DOHH2 (cell line): ENCODE results near the gene OR10A6.

Experiments used
- H3F3A ChIP-seq: fragments of 200-600 bp; sonication (generic), shearing (Covaris generic); 2 replicates; pipeline ENCODE4 v1.6.0; 2016; ENCODE audit warnings: antibody characterized with exemption, mild to moderate bottlenecking; ENCODE audit not compliant: control insufficient read depth, insufficient read depth
- H3K27ac ChIP-seq: fragments of 200-600 bp; sonication (generic); 2 replicates; pipeline ENCODE4 v1.5.1; 2014; ENCODE audit warnings: low read depth, mild to moderate bottlenecking, low read length, moderate library complexity
- H3K27me3 ChIP-seq: fragments of 200-600 bp; sonication (generic); 2 replicates; pipeline ENCODE4 v1.6.1; 2014; ENCODE audit warnings: mild to moderate bottlenecking, low read length, mixed read lengths; ENCODE audit not compliant: control insufficient read depth
- H3K36me3 ChIP-seq: fragments of 200-600 bp; sonication (generic); 2 replicates; pipeline ENCODE4 v1.6.1; 2014; ENCODE audit warnings: mild to moderate bottlenecking, low read length, moderate library complexity, mixed read lengths; ENCODE audit not compliant: control insufficient read depth
- H3K4me1 ChIP-seq: fragments of 200-600 bp; sonication (generic); 2 replicates; pipeline ENCODE4 v1.6.1; 2014; ENCODE audit warnings: mild to moderate bottlenecking, low read length, mixed read lengths; ENCODE audit not compliant: control insufficient read depth
- H3K4me2 ChIP-seq: fragments of 200-600 bp; sonication (generic); 2 replicates; pipeline ENCODE4 v1.6.0; 2014; ENCODE audit warnings: mild to moderate bottlenecking, low read length, moderate library complexity
- H3K4me3 ChIP-seq: fragments of 200-600 bp; sonication (generic); 2 replicates; pipeline ENCODE4 v1.5.1; 2014; ENCODE audit warnings: mild to moderate bottlenecking, low read length, mixed read lengths
- H3K79me2 ChIP-seq: fragments of 200-600 bp; sonication (generic); 2 replicates; pipeline ENCODE4 v1.6.1; 2014; ENCODE audit warnings: mild to moderate bottlenecking, low read length, mixed read lengths; ENCODE audit not compliant: control insufficient read depth
- H3K9me2 ChIP-seq: fragments of 200-600 bp; sonication (generic); replicated peaks from 2 replicates; pipeline ENCODE4 v1.6.1; 2014; ENCODE audit warnings: mild to moderate bottlenecking, low read length, mixed read lengths; ENCODE audit not compliant: control insufficient read depth
- H3K9me3 ChIP-seq: fragments of 200-600 bp; sonication (generic); 2 replicates; pipeline ENCODE4 v1.6.1; 2014; ENCODE audit warnings: antibody characterized with exemption, low read length, mixed read lengths; ENCODE audit not compliant: control insufficient read depth, insufficient read depth
- H4K20me1 ChIP-seq: fragments of 200-600 bp; sonication (generic); 2 replicates; pipeline ENCODE4 v1.6.0; 2014; ENCODE audit warnings: low read depth, mild to moderate bottlenecking, antibody characterized with exemption, low read length, moderate library complexity; ENCODE audit not compliant: control insufficient read depth, insufficient read depth
- EZH2phosphoT487 ChIP-seq: fragments of 200-600 bp; sonication (generic); IDR thresholded peaks from 2 replicates; pipeline ENCODE4 v1.6.1; 2017; ENCODE audit warnings: borderline replicate concordance, mild to moderate bottlenecking, antibody characterized with exemption, low read length, moderate library complexity, mixed read lengths
- TF ChIP-seq, protein P1 (sequence below): fragments of 200-600 bp; sonication (generic); IDR thresholded peaks from one replicate; pipeline ENCODE4 v1.5.1; 2014; ENCODE audit warnings: antibody characterized with exemption, mild to moderate bottlenecking, low read depth, low read length; ENCODE audit not compliant: poor library complexity, severe bottlenecking

OR10A6 gene

DNA sequence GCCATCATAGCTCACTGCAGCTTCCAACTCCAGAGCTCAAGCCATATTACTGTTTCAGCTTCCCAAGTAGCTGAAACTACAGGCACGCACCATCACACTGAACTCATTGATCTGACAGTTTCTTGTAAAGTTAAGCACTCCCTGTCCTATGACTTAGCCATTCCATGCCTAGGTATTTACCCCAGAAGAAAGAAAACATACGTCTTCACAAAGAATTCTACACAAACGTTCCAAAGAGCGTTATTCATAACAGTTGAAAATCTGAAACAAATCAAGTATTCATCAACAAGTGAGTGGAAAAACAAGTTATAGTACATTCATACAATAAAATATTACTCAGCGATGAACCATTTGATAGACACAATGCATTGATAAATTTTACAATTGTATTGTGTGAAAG is 41.9 kb upstream of the OR10A6 start:
- TF ChIP-seq, protein P1, sequence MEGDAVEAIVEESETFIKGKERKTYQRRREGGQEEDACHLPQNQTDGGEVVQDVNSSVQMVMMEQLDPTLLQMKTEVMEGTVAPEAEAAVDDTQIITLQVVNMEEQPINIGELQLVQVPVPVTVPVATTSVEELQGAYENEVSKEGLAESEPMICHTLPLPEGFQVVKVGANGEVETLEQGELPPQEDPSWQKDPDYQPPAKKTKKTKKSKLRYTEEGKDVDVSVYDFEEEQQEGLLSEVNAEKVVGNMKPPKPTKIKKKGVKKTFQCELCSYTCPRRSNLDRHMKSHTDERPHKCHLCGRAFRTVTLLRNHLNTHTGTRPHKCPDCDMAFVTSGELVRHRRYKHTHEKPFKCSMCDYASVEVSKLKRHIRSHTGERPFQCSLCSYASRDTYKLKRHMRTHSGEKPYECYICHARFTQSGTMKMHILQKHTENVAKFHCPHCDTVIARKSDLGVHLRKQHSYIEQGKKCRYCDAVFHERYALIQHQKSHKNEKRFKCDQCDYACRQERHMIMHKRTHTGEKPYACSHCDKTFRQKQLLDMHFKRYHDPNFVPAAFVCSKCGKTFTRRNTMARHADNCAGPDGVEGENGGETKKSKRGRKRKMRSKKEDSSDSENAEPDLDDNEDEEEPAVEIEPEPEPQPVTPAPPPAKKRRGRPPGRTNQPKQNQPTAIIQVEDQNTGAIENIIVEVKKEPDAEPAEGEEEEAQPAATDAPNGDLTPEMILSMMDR: no peak
- TF ChIP-seq EZH2phosphoT487: no peak
- H3K27me3 ChIP-seq: no peaks in the 10 kb centered on the region
- H3F3A ChIP-seq: no peaks in the 10 kb centered on the region
- no peak overlapping the region for H3K4me2 ChIP-seq
- 0 out of 2 replicates have a peak, but pooled peaks cover 2% of the 10 kb centered on the region for H3K4me1 ChIP-seq
- no peaks in the 10 kb centered on the region for H3K9me3 ChIP-seq
- H4K20me1 ChIP-seq: no peaks in the 10 kb centered on the region
- H3K9me2 ChIP-seq: no peaks in the 10 kb centered on the region
- no peaks in the 10 kb centered on the region for H3K79me2 ChIP-seq
- H3K36me3 ChIP-seq: no peaks in the 10 kb centered on the region
- no peak overlapping the region for H3K27ac ChIP-seq
- H3K4me3 ChIP-seq: no peak overlapping the region

DNA sequence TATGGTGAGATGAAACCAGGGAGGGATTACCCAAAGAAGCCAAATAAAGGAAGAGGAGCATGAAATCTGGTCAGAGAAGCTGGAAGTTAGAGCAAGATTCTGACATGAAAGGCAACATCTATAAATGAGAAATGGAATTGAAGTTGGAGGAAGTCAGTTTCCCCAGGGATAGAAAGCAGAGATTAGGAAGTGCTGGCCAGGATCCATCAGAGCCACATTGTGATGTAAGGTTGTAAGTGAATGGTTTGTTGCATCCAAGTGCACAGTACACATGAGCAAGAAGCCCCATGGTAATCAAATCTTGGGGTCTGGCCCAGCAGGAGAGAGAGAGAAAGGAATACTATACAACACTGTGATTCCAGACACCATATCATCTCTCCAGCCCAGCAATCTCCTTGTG is 40.8 kb upstream of the OR10A6 start:
- TF ChIP-seq EZH2phosphoT487: no peak
- TF ChIP-seq, protein P1: no peak
- Histone ChIP-seq H3K9me3 (no peaks in the 10 kb centered on the region), H3K4me2 (no peak overlapping the region), H3K4me3 (no peak overlapping the region), H3K36me3 (no peaks in the 10 kb centered on the region), H3K79me2 (no peaks in the 10 kb centered on the region), H3K4me1 (no peaks in the 10 kb centered on the region), H3F3A (no peaks in the 10 kb centered on the region), H4K20me1 (no peaks in the 10 kb centered on the region), H3K27ac (no peak overlapping the region), H3K9me2 (no peaks in the 10 kb centered on the region), H3K27me3 (no peaks in the 10 kb centered on the region)

DNA sequence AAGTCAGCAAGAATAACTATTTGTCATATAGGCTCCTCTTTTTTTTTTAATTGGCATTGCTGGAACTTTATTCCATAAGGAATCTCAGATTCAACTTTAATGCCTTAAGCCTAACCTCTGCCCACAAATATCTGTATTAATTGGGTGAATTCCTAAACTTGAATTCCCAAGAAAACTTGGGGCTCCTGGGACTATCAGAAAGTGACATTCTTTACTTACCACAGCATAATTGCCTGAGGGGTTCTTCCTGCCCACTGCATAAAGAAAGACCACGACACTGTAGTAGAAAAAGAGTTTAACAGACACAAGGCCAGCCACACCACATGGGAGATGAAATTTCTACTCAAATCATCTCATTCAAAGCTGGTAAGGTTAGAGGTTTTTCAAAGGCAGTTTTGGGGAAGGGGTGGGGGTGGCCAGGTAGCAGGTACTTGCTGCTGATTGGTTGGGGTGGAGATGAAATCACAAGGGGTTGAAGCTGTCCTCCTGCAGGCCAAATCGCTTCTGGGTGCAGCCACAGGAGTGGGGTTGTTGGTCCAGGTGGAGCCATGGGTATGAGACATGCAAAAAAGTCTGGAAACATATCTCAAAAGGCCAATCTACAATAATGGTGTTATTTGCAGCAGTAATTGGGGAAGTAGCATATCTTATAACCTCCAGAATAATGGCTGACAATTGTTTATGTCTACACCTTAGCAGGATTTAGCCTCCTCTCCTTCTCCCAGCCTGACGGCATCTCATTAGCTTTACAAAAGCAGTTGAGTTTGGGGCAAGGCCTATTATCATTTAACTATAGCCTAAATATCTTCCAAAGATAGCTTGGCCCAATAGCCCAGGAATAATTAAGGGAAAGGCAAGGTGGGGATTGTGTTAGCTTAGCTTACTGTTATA is 38.9 kb upstream of the OR10A6 start:
- Histone ChIP-seq H3K79me2 (no peaks in the 10 kb centered on the region), H3K4me2 (no peak overlapping the region), H3F3A (no peaks in the 10 kb centered on the region), H3K27me3 (no peaks in the 10 kb centered on the region), H3K9me3 (no peaks in the 10 kb centered on the region), H3K4me3 (no peak overlapping the region), H4K20me1 (no peaks in the 10 kb centered on the region), H3K36me3 (no peaks in the 10 kb centered on the region), H3K9me2 (no peaks in the 10 kb centered on the region), H3K4me1 (peaks cover 3% of the 10 kb centered on the region), H3K27ac (no peak overlapping the region)
- TF ChIP-seq, protein P1: no peak
- TF ChIP-seq EZH2phosphoT487: no peak
